Neural progenitor cell (in vitro differentiated cells): Measurements from ENCODE around the gene DLL3. TPM values are rescaled to one million over a fixed set of nuclear protein-coding genes. Genes with fewer than 3 reads are reported as not detected.

Source experiments
- DNase-seq: peaks from one replicate; pipeline ENCODE4 v3.0.0-alpha.2; 2016; ENCODE audit warnings: low spot score
- H2AFZ ChIP-seq: fragments of 200-600 bp; sonication (generic); replicated peaks from 2 replicates; pipeline ENCODE4 v1.6.1; 2016; ENCODE audit warnings: antibody characterized with exemption
- H3F3A ChIP-seq: fragments of 200-600 bp; sonication (generic); 2 replicates; pipeline ENCODE4 v1.6.1; 2016; ENCODE audit warnings: antibody characterized with exemption, low read depth
- H3K27ac ChIP-seq: fragments of 200-600 bp; sonication (generic); 2 replicates; pipeline ENCODE4 v1.5.1; 2016; ENCODE audit warnings: mild to moderate bottlenecking
- H3K27me3 ChIP-seq: fragments of 200-600 bp; sonication (generic); 2 replicates; pipeline ENCODE4 v1.6.1; 2016; ENCODE audit warnings: mild to moderate bottlenecking, moderate library complexity
- H3K36me3 ChIP-seq: fragments of 200-600 bp; sonication (generic); 2 replicates; pipeline ENCODE4 v1.5.1; 2016
- H3K4me1 ChIP-seq: fragments of 200-600 bp; sonication (generic); 2 replicates; pipeline ENCODE4 v1.6.1; 2016; ENCODE audit warnings: mixed run types
- H3K4me2 ChIP-seq: fragments of 200-600 bp; sonication (generic); 2 replicates; pipeline ENCODE4 v1.6.1; 2016
- H3K4me3 ChIP-seq: fragments of 200-600 bp; sonication (generic); 2 replicates; pipeline ENCODE4 v1.5.1; 2016
- H3K79me2 ChIP-seq: fragments of 200-600 bp; sonication (generic); 2 replicates; pipeline ENCODE4 v1.6.1; 2016; ENCODE audit warnings: low read depth
- H3K9ac ChIP-seq: fragments of 200-600 bp; sonication (generic); 2 replicates; pipeline ENCODE4 v1.6.1; 2016
- H3K9me3 ChIP-seq: fragments of 200-600 bp; sonication (generic); 2 replicates; pipeline ENCODE4 v1.5.1; 2016; ENCODE audit warnings: low read depth
- H4K20me1 ChIP-seq: fragments of 200-600 bp; sonication (generic); 2 replicates; pipeline ENCODE4 v1.6.1; 2016; ENCODE audit warnings: low read depth
- H3K27ac Mint-ChIP-seq: 3 replicates; pipeline ENCODE4 v1.8.0; 2021; ENCODE audit warnings: mixed read lengths
- H3K27me3 Mint-ChIP-seq: 2 replicates; pipeline ENCODE4 v1.8.0; 2022; ENCODE audit warnings: low read depth, mild to moderate bottlenecking, inconsistent platforms, moderate library complexity, mixed read lengths; ENCODE audit not compliant: insufficient read depth
- H3K36me3 Mint-ChIP-seq: 3 replicates; pipeline ENCODE4 v1.8.0; 2021; ENCODE audit warnings: mixed read lengths
- H3K4me1 Mint-ChIP-seq: 3 replicates; pipeline ENCODE4 v1.8.0; 2021; ENCODE audit warnings: mixed read lengths
- H3K4me3 Mint-ChIP-seq: 3 replicates; pipeline ENCODE4 v1.8.0; 2021; ENCODE audit warnings: mild to moderate bottlenecking, moderate library complexity, mixed read lengths
- H3K9me3 Mint-ChIP-seq: 3 replicates; pipeline ENCODE4 v1.8.0; 2020; ENCODE audit warnings: mixed read lengths
- EZH2 ChIP-seq: fragments of 200-600 bp; sonication (generic); IDR thresholded peaks from 2 replicates; pipeline ENCODE4 v1.6.1; 2017; ENCODE audit warnings: antibody characterized with exemption, mild to moderate bottlenecking, moderate library complexity
- EZH2phosphoT487 ChIP-seq: fragments of 200-600 bp; sonication (generic); IDR thresholded peaks from 2 replicates; pipeline ENCODE4 v1.6.1; 2017; ENCODE audit warnings: antibody characterized with exemption
- total RNA-seq: library from RNA; depleted of rRNA; stranded (reverse); fragments of >200 nt; gene quantifications from 2 replicates; pipeline ENCODE4 v1.2.3, GENCODE V29; 2015; ENCODE audit warnings: low replicate concordance
- TF ChIP-seq, protein P1 (sequence below): fragments of 200-600 bp; sonication (generic); IDR thresholded peaks from 2 replicates; pipeline ENCODE4 v1.5.1; 2017; ENCODE audit warnings: antibody characterized with exemption, mild to moderate bottlenecking

The DLL3 gene
- total RNA-seq, 1 donor from 2014 or later = 0.37 TPM

DNA sequence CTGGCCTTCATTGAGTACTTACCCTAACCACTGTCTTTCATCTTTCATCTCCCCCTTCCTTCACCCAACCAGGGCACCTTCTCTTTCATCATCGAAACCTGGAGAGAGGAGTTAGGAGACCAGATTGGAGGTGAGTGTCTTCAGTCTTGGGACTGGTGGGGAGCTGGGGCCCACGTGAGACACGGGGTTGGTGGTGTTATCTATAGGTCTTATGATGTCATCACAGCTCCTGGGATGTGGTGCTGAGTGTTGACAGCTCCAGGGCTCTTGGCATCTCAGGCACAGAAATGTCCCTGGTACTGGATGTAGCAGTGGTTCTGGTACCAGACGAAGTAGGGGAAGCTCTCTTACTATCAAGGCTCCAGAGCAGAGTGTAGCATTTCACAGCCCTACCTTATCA lies 1.8 kb downstream of the DLL3 start:
- H3K36me3 Mint-ChIP-seq = no peaks in the 10 kb centered on the region
- no peak overlapping the region for H3K4me3 ChIP-seq
- no peaks in the 10 kb centered on the region for H4K20me1 ChIP-seq
- H3K4me3 Mint-ChIP-seq = peak overlapping the region; percentile 55
- H3K27me3 ChIP-seq = peaks cover 92% of the 10 kb centered on the region
- no peak overlapping the region for H3K27ac Mint-ChIP-seq
- H3K4me2 ChIP-seq = no peak overlapping the region
- no peaks in the 10 kb centered on the region for H3K36me3 ChIP-seq
- no peaks in the 10 kb centered on the region for H3K9me3 ChIP-seq
- peaks cover 21% of the 10 kb centered on the region for H3F3A ChIP-seq
- peaks cover 7% of the 10 kb centered on the region for H3K9me3 Mint-ChIP-seq
- no peak overlapping the region for H3K27ac ChIP-seq
- H3K4me1 Mint-ChIP-seq = peaks cover 27% of the 10 kb centered on the region
- peaks cover 17% of the 10 kb centered on the region for H3K4me1 ChIP-seq
- TF ChIP-seq EZH2 (no peak), EZH2phosphoT487 (no peak)
- TF ChIP-seq, protein P1, sequence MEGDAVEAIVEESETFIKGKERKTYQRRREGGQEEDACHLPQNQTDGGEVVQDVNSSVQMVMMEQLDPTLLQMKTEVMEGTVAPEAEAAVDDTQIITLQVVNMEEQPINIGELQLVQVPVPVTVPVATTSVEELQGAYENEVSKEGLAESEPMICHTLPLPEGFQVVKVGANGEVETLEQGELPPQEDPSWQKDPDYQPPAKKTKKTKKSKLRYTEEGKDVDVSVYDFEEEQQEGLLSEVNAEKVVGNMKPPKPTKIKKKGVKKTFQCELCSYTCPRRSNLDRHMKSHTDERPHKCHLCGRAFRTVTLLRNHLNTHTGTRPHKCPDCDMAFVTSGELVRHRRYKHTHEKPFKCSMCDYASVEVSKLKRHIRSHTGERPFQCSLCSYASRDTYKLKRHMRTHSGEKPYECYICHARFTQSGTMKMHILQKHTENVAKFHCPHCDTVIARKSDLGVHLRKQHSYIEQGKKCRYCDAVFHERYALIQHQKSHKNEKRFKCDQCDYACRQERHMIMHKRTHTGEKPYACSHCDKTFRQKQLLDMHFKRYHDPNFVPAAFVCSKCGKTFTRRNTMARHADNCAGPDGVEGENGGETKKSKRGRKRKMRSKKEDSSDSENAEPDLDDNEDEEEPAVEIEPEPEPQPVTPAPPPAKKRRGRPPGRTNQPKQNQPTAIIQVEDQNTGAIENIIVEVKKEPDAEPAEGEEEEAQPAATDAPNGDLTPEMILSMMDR = no peak
- H2AFZ ChIP-seq = no peak overlapping the region
- no peaks in the 10 kb centered on the region for H3K79me2 ChIP-seq
- H3K9ac ChIP-seq = no peak overlapping the region
- H3K27me3 Mint-ChIP-seq = peaks cover 45% of the 10 kb centered on the region
- DNase-seq = no peak

DNA sequence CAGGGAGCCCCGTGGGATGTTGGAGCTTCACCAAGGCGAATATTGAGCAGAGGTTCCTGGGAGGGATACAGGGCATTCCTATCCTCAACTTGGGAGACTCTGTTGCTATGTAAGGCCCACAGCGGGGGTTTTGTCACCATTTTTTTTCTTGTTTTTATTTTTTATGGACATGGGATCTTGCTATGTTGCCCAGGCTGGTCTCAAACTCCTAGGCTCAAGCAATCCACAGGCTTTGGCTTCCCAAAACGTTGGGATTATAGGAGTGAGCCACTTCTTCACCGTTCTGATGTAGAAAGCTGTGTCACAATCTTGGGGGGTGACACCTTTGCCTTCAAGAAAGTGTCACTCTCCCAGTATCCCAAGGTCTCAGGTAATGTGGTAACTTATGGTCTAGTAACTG lies 2.6 kb downstream of the DLL3 start:
- Mint-ChIP-seq H3K27ac (no peak overlapping the region), H3K4me1 (peaks cover 27% of the 10 kb centered on the region), H3K4me3 (no peak overlapping the region), H3K27me3 (peaks cover 52% of the 10 kb centered on the region), H3K9me3 (peaks cover 10% of the 10 kb centered on the region), H3K36me3 (no peaks in the 10 kb centered on the region)
- Histone ChIP-seq H3F3A (peaks cover 24% of the 10 kb centered on the region), H3K9ac (no peak overlapping the region), H2AFZ (no peak overlapping the region), H3K4me3 (no peak overlapping the region), H3K79me2 (no peaks in the 10 kb centered on the region), H3K27me3 (peaks cover 100% of the 10 kb centered on the region), H4K20me1 (no peaks in the 10 kb centered on the region), H3K4me1 (peaks cover 17% of the 10 kb centered on the region), H3K36me3 (no peaks in the 10 kb centered on the region), H3K4me2 (no peak overlapping the region), H3K9me3 (no peaks in the 10 kb centered on the region), H3K27ac (no peak overlapping the region)
- TF ChIP-seq EZH2 = no peak
- TF ChIP-seq, protein P1 = no peak
- TF ChIP-seq EZH2phosphoT487 = no peak
- no peak for DNase-seq

DNA sequence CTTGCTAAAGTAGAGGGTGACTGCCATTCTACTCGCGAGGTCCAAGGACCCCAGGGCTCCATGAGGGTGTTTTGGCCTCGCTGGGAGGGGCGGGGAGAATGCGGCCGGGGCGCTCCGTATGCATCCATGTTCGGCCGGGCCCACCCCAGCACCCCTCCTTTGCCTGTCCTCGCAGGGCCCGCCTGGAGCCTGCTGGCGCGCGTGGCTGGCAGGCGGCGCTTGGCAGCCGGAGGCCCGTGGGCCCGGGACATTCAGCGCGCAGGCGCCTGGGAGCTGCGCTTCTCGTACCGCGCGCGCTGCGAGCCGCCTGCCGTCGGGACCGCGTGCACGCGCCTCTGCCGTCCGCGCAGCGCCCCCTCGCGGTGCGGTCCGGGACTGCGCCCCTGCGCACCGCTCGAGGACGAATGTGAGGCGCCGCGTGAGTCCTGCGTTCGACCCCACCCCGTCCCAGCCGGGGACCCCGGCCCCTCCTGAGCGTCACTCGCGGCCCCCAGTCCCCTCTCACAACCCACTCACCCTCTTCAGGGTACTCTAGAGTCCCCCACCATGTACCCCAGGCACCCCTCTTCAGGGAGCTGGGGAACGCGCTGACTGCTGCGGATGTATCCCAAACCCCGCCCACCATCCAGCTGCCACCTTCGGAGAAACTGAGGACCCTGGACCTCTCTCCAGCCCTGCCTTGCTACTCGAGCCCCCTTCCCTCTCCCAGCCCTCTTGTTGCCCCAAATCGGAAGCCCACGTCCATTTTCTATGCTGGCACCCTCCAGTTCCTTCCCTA lies 4.1 kb downstream of the DLL3 start:
- Mint-ChIP-seq H3K36me3 (no peaks in the 10 kb centered on the region), H3K27me3 (peaks cover 61% of the 10 kb centered on the region), H3K9me3 (peaks cover 13% of the 10 kb centered on the region), H3K4me1 (peaks cover 34% of the 10 kb centered on the region), H3K27ac (no peak overlapping the region), H3K4me3 (peak overlapping the region; percentile 64)
- Histone ChIP-seq H3K4me3 (no peak overlapping the region), H3K4me1 (peaks cover 14% of the 10 kb centered on the region), H3K79me2 (no peaks in the 10 kb centered on the region), H3K4me2 (no peak overlapping the region), H3F3A (peaks cover 28% of the 10 kb centered on the region), H3K36me3 (no peaks in the 10 kb centered on the region), H3K9ac (no peak overlapping the region), H2AFZ (peak overlapping the region; percentile 51), H4K20me1 (no peaks in the 10 kb centered on the region), H3K27ac (no peak overlapping the region), H3K9me3 (no peaks in the 10 kb centered on the region), H3K27me3 (peaks cover 100% of the 10 kb centered on the region)
- DNase-seq = peak; percentile 95
- TF ChIP-seq, protein P1 = peak; percentile 82
- no peak for TF ChIP-seq EZH2
- TF ChIP-seq EZH2phosphoT487 = no peak
